HG02623 (cell line): ENCODE measurements around the gene LIMCH1.

ENCODE experiments used
- ATAC-seq: cut with Tn5 transposase; IDR thresholded peaks from one replicate; pipeline ENCODE4 v1.9.1; 2021; ENCODE audit warnings: moderate library complexity; ENCODE audit not compliant: unreplicated experiment

Gene LIMCH1

GRCh38 chr4:41749631-41750039, 211.7 kb downstream of the LIMCH1 start:
- no peak for ATAC-seq
